ENCODE results near the gene PRKCZ. TPM values are rescaled to one million over a fixed set of nuclear protein-coding genes. Genes with fewer than 3 reads are reported as not detected.

The PRKCZ gene
- total and polyA plus RNA-seq, 5 experiments from 2014 or later = 7.8 to 33.9 (median 11.3) TPM

DNA sequence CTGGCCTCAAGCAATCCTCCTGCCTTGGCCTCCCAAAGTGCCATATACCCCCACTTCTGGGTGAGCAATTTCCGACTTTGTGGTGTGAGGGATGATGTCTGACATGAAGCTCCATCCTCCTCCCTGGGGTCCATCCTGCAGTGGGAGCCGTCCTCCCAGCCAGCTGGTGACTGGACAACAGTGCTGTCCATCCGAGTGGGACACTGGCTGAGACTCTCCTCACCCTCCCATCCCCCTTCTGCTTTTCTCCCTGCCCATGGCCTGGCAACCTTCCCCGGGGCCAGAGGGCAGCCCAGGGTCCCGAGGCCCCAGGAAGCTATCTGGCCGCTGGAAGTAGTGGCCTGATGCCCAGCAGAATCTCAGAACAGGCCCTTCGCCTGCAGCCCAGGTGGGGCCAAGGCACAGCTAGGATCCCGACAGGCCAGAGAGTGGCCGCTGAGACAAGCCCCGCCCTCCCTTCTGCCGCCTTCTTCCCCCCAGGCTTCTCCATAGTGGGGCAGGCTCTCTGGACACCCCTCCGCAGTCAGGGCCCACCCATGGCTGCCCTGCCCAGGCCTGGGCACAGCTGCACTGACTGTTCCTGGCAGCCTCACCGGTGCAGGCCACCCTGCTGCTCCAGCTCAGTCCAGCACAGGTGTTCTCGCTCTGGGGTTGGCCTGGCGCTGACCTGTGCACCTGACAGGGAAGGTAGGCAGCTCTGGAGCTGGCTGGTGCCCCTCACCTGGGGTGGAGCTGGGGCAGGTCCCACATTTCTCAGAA, 152.8 kb downstream of the PRKCZ start:
- POLR2A ChIA-PET = interaction anchor here (1.0 to 24.5 kb wide), 6 partner anchors 11 to 345 kb away, joined by 4 to 303 read pairs (median 5); partner anchors contain the start of gene SKI
- ATAC-seq (no peak), DNase-seq (no peak)
- Mint-ChIP-seq H3K27ac (peak overlapping the region in 6 of 10 donors; percentile 35 to 74 (median 47)), H3K4me3 (peak overlapping the region in 1 of 10 donors; percentile 31), H3K27me3 (no peaks in the 10 kb centered on the region), H3K9me3 (no peaks in the 10 kb centered on the region), H3K4me1 (peaks cover 1 to 46% (median 30%) of the 10 kb centered on the region in 4 donors), H3K36me3 (no peaks in the 10 kb centered on the region)

- Mint-ChIP-seq H3K4me3 (no peak overlapping the region), H3K36me3 (no peaks in the 10 kb centered on the region), H3K27me3 (no peaks in the 10 kb centered on the region), H3K9me3 (no peaks in the 10 kb centered on the region), H3K4me1 (peaks cover 1 to 37% (median 25%) of the 10 kb centered on the region in 4 donors), H3K27ac (peak overlapping the region in 4 of 10 donors; percentile 34 to 61 (median 48))
- POLR2A ChIA-PET = interaction anchor here (1.0 to 24.5 kb wide), 7 partner anchors 9 to 344 kb away, joined by 4 to 303 read pairs (median 5); partner anchors contain the start of genes FAAP20 and SKI
- DNase-seq (no peak), ATAC-seq (no peak)
Observed at GRCh38 chr1:2203671-2204414, 153.6 kb downstream of the PRKCZ start.

- Mint-ChIP-seq H3K27me3 (no peaks in the 10 kb centered on the region), H3K9me3 (no peaks in the 10 kb centered on the region), H3K36me3 (no peaks in the 10 kb centered on the region), H3K4me1 (peaks cover 1 to 30% (median 18%) of the 10 kb centered on the region in 4 donors), H3K4me3 (peak overlapping the region in 6 of 10 donors; percentile 23 to 62 (median 43)), H3K27ac (peak overlapping the region in 5 of 10 donors; percentile 34 to 67 (median 58))
- peak; percentile 17 to 52 for ATAC-seq
- peak in 3 of 10 donors; percentile 54 to 98 (median 59) for DNase-seq
- POLR2A ChIA-PET = interaction anchor here (0.9 to 24.5 kb wide), 6 partner anchors 9 to 343 kb away, joined by 4 to 303 read pairs (median 8); partner anchors contain the start of genes FAAP20 and SKI
Observed at GRCh38 chr1:2204415-2205190, 154.4 kb downstream of the PRKCZ start.

DNA sequence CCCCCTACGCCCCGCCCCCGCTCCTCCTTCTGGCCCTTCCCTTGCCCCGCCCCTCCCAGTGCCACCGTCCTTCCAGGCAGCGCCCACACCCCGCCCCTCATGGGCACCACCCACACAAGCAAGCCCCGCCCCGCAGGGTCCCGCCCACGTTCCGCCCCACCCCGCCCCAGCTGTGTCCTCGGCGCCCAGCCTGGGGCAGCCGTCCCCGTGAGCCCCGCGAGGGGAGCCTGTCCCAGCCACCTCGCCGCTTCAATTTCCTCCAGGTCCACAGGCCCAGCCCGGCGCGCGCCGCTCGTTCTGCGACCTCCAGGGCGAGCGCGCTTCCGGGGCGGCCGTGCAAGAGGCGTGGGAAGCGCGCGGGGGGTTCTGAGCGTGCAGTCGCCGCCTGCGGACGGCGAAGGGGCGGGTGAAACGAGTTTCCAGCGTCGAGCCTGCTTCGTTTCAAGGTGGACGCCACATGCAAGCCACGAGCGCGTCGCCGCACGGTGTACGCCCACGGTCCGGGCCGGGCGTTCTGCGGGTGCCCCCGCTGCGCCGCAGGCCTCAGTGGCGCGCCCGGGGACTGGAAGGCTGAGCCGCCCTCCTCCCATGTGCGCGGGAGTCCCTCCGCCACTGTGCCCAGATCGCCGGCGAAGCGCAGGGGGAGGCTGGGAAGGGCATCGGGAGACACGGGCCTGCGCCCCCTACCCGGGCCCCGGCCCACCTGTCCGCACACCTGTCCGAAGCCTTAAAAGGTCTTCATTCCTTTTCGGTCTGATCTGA, 155.2 kb downstream of the PRKCZ start:
- peak overlapping the region in 3 of 10 donors; percentile 20 to 69 (median 53) for H3K27ac Mint-ChIP-seq
- POLR2A ChIA-PET = interaction anchor here (0.9 to 24.5 kb wide), 6 partner anchors 10 to 343 kb away, joined by 4 to 303 read pairs (median 8); partner anchors contain the start of genes FAAP20 and SKI
- H3K4me3 Mint-ChIP-seq = peak overlapping the region; percentile 50 to 78 (median 65)
- H3K27me3 Mint-ChIP-seq = no peaks in the 10 kb centered on the region
- H3K9me3 Mint-ChIP-seq = no peaks in the 10 kb centered on the region
- peak in 9 of 10 donors; percentile 87 to 98 (median 93) for DNase-seq
- ATAC-seq = peak; percentile 83 to 91
- H3K36me3 Mint-ChIP-seq = no peaks in the 10 kb centered on the region
- H3K4me1 Mint-ChIP-seq = peaks cover 0 to 22% (median 13%) of the 10 kb centered on the region in 4 donors

GRCh38 chr1:2206813-2207487, 156.7 kb downstream of the PRKCZ start:
- Mint-ChIP-seq H3K4me3 (peak overlapping the region in 5 of 10 donors; percentile 26 to 57 (median 48)), H3K9me3 (no peaks in the 10 kb centered on the region), H3K27ac (peak overlapping the region in 4 of 10 donors; percentile 38 to 60 (median 52)), H3K4me1 (peaks cover 0 to 16% (median 8%) of the 10 kb centered on the region in 4 donors), H3K27me3 (no peaks in the 10 kb centered on the region), H3K36me3 (no peaks in the 10 kb centered on the region)
- DNase-seq (no peak), ATAC-seq (no peak)
- POLR2A ChIA-PET = interaction anchor here (0.7 to 24.5 kb wide), 9 partner anchors 12 to 184 kb away, joined by 3 to 303 read pairs (median 5); partner anchors contain the start of genes FAAP20, MORN1, RER1 and SKI

DNA sequence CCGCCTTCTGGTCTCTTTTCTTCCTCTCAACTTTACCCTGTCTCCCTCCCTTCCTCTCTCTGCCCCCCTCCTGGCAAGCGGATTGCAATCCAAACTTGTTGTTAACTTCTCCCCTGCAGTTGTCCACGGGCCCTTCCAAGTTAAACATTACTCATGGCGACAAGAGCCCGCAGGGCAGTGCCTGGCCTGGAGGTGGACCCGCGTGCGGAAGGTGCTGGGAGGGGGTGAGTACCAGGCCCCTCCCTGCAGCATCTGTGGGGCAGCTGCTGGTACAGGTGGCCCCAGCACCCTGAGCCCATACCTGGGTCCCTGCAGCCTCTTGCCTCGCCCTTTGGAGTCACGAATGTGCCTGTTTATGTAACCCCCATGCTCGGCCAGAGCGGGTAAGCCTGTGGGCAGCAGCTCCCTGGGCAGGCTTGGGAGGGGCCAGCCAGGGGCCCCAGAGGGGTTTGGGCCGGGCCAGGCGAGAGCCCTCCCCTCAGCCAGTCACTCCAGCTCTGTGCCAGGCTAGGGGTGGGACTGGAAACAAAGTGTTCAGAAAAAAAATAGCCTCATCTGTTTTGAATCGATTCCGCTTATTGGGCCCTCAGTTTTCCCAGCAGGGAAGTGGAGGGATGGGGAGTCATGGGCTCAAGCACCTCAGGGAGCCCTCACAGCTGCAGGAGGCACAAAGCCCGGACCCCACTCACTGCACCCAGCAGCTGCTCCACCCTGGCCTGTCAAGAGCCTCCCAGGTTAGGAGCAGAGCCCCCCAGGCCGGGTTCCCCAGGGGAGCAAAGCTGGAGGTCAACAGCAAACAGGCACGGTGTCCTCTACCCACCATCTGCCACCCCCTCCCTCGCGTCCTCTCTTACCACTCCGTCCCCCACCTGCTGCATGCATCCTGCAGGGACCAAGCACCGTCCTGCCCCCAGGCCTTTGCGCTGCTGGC, 158.4 kb downstream of the PRKCZ start:
- Mint-ChIP-seq H3K9me3 (no peaks in the 10 kb centered on the region), H3K27me3 (no peaks in the 10 kb centered on the region), H3K4me1 (peaks cover 0 to 17% (median 6%) of the 10 kb centered on the region in 4 donors), H3K36me3 (no peaks in the 10 kb centered on the region), H3K4me3 (peak overlapping the region in 1 of 10 donors; percentile 51), H3K27ac (peak overlapping the region in 2 of 10 donors; percentile 72 to 81)
- ATAC-seq = no peak
- DNase-seq = no peak
- POLR2A ChIA-PET = interaction anchor here (0.6 to 24.5 kb wide), 3 partner anchors 21 to 162 kb away, joined by 3 to 303 read pairs (median 3); partner anchors contain the start of gene SKI

DNA sequence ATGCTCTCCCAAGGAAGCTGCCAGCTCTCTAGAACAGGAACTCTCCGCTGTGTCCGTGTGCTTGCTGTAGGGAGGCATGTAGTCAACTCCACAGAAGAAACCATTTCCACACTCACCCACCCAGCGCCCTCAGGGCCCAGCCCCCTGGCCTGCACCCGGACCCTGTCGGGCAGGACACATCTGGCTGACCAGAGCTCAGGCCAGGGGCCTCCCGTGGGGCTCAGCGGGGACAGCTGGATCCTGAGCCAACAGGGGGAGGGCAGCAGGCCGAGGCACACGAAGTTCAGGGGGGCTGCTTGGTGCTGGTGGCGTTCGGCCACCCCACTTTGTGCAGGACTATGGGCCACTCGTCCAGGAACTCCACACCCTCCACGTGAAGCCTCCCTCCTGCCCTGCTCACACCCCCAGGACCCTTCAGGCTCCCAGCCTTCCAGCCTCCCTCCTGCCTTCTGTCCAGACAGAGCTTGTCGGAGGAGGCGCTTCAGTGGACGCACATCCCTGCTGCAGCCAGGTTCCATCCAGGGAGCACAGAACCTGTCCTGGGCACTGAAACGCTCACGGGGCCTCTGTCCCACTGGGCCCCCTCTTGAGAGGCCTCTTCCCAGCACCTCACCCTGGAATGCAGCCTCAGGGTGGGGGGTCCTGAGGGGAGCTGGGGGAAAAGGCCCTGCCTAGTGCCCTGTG, 159.3 kb downstream of the PRKCZ start:
- Mint-ChIP-seq H3K27me3 (no peaks in the 10 kb centered on the region), H3K4me3 (peak overlapping the region in 1 of 10 donors; percentile 51), H3K27ac (peak overlapping the region in 2 of 10 donors; percentile 72 to 81), H3K9me3 (no peaks in the 10 kb centered on the region), H3K4me1 (peaks cover 0 to 14% (median 6%) of the 10 kb centered on the region in 4 donors), H3K36me3 (no peaks in the 10 kb centered on the region)
- no peak for DNase-seq
- no peak for ATAC-seq
- POLR2A ChIA-PET = interaction anchor here (1.2 to 24.5 kb wide), 3 partner anchors 9 to 110 kb away, joined by 3 to 303 read pairs (median 3); partner anchors contain the start of gene SKI

DNA sequence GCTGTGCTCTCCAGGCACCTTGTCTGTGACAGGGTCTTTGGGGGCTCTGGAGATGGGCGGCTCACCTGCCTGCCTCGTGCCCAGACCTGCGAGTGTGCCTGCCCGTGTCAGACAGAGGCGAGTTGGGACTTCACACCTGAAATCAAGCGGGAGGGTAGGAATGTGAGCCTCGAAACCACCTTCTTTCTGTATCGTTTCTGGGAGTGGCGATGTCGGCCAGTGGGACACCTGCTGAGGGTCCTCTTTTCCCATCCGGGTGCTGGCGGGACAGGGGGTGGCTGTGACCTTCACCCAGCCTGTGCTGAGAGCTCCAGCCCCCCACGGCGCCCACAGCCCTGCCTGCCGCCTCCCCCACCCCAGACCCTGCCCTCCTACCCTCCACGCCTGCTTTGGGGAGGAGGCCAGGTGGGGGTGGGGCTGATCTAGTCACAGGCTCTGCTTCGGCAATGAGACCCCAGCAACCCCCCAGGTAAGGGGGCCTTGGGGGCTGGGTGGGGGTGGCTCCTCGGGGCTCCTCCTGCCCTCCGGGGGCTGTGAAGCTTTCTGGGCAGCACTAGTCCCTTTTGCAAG, 160.0 kb downstream of the PRKCZ start:
- H3K4me3 Mint-ChIP-seq = no peak overlapping the region
- no peaks in the 10 kb centered on the region for H3K27me3 Mint-ChIP-seq
- ATAC-seq (no peak), DNase-seq (no peak)
- POLR2A ChIA-PET = interaction anchor here (1.2 to 24.5 kb wide), 2 partner anchors 8 to 19 kb away, joined by 3 to 303 read pairs; partner anchors contain the start of gene SKI
- peaks cover 0 to 14% (median 6%) of the 10 kb centered on the region in 4 donors for H3K4me1 Mint-ChIP-seq
- H3K9me3 Mint-ChIP-seq = no peaks in the 10 kb centered on the region
- no peaks in the 10 kb centered on the region for H3K36me3 Mint-ChIP-seq
- no peak overlapping the region for H3K27ac Mint-ChIP-seq

DNA sequence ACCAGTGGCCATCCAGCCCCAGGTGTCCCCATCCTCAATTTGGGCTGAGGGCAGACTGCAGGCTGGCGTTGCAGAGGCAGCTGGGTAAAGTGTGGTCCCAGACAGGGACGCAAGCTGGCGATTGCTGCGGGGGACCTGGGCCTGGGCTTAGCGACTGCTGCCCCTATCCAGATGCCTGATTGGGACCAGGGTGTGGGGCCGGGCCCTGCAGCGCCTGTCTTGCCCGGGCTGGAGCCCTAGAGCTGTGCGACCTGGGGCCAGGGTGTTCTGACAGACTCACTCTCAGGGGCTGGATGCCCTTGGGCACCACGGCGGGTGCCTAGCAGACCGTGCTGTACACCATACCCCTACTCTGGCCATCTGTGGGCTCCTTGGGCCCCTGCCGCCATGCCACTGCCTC, 160.6 kb downstream of the PRKCZ start:
- H3K4me1 Mint-ChIP-seq = peaks cover 0 to 13% (median 6%) of the 10 kb centered on the region in 4 donors
- H3K4me3 Mint-ChIP-seq = no peak overlapping the region
- no peaks in the 10 kb centered on the region for H3K27me3 Mint-ChIP-seq
- no peaks in the 10 kb centered on the region for H3K9me3 Mint-ChIP-seq
- DNase-seq = no peak
- no peak overlapping the region for H3K27ac Mint-ChIP-seq
- H3K36me3 Mint-ChIP-seq = no peaks in the 10 kb centered on the region
- no peak for ATAC-seq
- POLR2A ChIA-PET = interaction anchor here (0.7 to 24.5 kb wide), 3 partner anchors 19 to 308 kb away, joined by 3 to 303 read pairs (median 9); partner anchors contain the start of gene SKI

Data from naive thymus-derived CD8-positive, alpha-beta T cell (primary cell).